Activated naive CD4-positive, alpha-beta T cell treated with anti-CD3 and anti-CD28 coated beads, Interleukin-2, amount 50 U/mL, for 72 hours (primary cell): ENCODE data around the gene WIPI1. TPM values are rescaled to one million over a fixed set of nuclear protein-coding genes. Genes with fewer than 3 reads are reported as not detected.
"Not testable (repeated sequence)": the region's sequence is repeated elsewhere in the genome, so short reads cannot be mapped to it uniquely, and the experiment has no call there.

Source experiments
- ATAC-seq, 2 donors: fragments of 150-1000 bp; cut with Tn5 transposase; 2 replicates each; pipeline ENCODE4 v1.10.0; 2021; ENCODE audit warnings: mild to moderate bottlenecking in 2 of 2, moderate library complexity in 2 of 2
- DNase-seq, 2 donors: peaks; one replicate each; pipeline ENCODE4 v3.0.0; 2021 to 2022; ENCODE audit warnings: low spot score in 2 of 2
- H3K27ac Mint-ChIP-seq, 2 donors: one replicate each; pipeline ENCODE4 v1.8.0; 2022; ENCODE audit warnings: mild to moderate bottlenecking in 2 of 2, mixed read lengths in 2 of 2
- H3K36me3 Mint-ChIP-seq, 2 donors: one replicate each; pipeline ENCODE4 v1.8.0; 2022; ENCODE audit warnings: mixed read lengths in 2 of 2
- H3K9me3 Mint-ChIP-seq, 2 donors: one replicate each; pipeline ENCODE4 v1.8.0; 2022; ENCODE audit warnings: mixed read lengths in 2 of 2
- total RNA-seq, 2 donors: library from RNA; stranded (reverse); gene quantifications; one replicate each; pipeline ENCODE4 v1.2.3, GENCODE V29; 2022

Gene WIPI1
- total RNA-seq, 2 donors from 2014 or later, result 15.2 to 22.0 TPM

- ATAC-seq (no peak), DNase-seq (no peak)
- Mint-ChIP-seq H3K9me3 (no peaks in the 10 kb centered on the region), H3K36me3 (no peaks in the 10 kb centered on the region), H3K27ac (no peak overlapping the region)
Measured at GRCh38 chr17:68385490-68386215, 71.6 kb downstream of the WIPI1 start.

DNA sequence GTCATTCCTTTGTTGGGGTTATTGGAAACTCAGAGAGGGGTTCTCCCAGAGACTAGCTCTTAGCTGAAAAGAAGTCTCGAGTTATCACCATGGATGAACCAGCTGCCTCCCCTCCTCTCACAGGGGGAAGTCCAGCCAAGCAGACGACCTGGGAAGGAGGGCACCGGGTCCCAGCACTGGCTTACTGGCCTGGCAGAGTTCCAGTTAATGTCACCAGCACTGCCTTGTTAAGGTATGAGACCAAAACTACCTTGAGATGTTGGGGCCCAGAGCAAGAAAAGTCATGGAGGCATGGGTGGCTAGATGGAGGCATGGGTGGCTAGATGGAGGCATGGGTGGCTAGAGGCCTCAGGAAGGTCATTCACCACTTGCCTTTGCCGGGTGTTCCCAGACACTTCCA lies 72.4 kb downstream of the WIPI1 start:
- DNase-seq (no peak), ATAC-seq (no peak)
- no peaks in the 10 kb centered on the region for H3K9me3 Mint-ChIP-seq
- no peaks in the 10 kb centered on the region for H3K36me3 Mint-ChIP-seq
- no peak overlapping the region for H3K27ac Mint-ChIP-seq

DNA sequence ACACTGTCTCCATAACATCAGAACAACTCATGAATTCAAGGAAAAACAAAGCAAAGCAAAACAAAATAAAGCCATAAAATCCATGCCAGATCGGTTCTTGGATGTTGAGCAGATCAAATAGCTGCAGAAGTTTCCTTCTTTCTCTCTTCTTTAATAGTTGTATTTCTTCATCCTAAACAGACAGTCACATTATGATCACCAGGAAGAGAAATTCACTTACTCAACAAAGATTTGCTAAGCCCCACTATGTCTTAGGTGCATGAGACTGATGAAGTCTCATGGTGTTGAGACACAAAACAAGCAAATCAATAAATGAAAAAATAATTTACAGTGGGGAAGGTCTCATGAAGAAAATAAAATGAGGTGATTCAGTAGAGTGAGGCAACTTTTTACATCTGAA lies 72.8 kb downstream of the WIPI1 start:
- Mint-ChIP-seq H3K9me3 (no peaks in the 10 kb centered on the region), H3K36me3 (no peaks in the 10 kb centered on the region), H3K27ac (no peak overlapping the region)
- no peak for ATAC-seq
- DNase-seq, result no peak

DNA sequence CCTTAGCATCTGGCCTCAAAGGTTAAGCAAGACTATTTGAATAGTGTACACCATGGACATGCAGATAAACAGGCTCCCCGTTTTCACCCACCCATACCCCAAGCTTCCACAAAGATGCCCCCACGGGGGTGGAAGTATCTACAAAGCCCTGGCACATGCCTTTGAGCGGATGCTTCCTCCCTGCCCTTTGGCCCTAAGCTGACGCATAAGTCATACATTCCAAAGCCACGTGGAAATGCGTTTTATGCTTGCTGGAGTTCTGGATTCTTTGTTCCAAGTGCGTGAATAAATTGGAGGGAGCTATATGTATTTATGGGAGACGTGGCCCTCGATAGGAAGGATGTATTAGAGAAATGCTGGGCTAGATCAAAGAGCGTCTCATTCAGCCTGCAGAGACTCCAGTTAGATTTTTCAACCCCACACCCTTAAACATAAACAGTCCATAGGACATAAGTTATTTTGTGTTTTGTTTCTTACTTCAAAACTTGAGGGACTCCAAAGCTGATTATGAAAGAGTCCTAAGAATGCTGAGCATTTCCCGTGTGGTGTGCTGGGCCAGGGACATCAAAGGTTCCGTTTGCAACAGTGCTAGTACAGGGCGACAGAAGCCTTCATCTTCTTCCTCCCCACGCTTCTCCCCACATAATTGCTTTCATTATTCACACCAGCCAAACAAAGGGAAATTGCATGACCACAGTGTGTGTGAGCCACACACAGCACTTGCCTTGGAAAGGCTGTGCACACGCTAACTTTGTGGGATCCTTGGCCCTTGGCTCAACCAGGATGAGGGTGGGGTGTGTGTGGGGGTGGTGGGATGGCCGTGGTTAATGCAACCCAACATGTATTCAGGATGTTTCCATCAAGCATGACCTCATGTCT lies 73.6 kb downstream of the WIPI1 start:
- no peaks in the 10 kb centered on the region for H3K36me3 Mint-ChIP-seq
- H3K9me3 Mint-ChIP-seq, result no peaks in the 10 kb centered on the region
- peak; percentile 67 to 91 for ATAC-seq
- no peak for DNase-seq
- no peak overlapping the region for H3K27ac Mint-ChIP-seq

- DNase-seq (no peak), ATAC-seq (no peak)
- no peaks in the 10 kb centered on the region for H3K9me3 Mint-ChIP-seq
- H3K36me3 Mint-ChIP-seq, result no peaks in the 10 kb centered on the region
- H3K27ac Mint-ChIP-seq, result no peak overlapping the region
Measured at GRCh38 chr17:68383120-68383442, 74.2 kb downstream of the WIPI1 start.

DNA sequence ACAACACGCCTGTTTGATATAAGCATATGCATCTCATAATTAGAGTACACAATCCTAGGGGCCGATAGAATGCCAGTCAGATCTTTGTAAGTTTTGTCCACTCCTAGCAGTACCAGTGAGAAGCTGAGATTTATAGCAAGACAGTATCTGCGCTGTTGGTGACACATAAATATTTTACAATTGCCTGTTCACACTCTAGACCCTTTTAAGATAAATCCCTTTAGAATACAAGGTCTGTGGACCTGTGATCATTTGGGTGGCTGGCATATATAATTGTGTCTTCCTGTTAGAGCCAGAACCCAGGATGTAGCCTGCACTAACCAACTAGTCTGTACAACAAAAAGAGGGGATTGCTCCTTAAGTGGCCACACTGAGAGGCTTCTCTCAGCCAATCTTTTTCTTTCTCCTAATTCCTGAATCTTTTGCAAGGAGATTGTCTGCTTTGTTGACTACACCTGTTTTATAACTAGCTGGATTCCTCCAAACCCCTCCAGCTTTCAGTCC lies 74.7 kb downstream of the WIPI1 start:
- Mint-ChIP-seq H3K9me3 (no peaks in the 10 kb centered on the region), H3K36me3 (no peaks in the 10 kb centered on the region), H3K27ac (no peak overlapping the region)
- DNase-seq, result no peak
- ATAC-seq, result no peak

GRCh38 chr17:68381076-68381900 lies 76.0 kb downstream of the WIPI1 start:
- no peaks in the 10 kb centered on the region for H3K36me3 Mint-ChIP-seq
- H3K27ac Mint-ChIP-seq, result no peak overlapping the region
- DNase-seq, result no peak
- ATAC-seq, result peak in 1 of 2 donors; percentile 35
- H3K9me3 Mint-ChIP-seq, result no peaks in the 10 kb centered on the region

DNA sequence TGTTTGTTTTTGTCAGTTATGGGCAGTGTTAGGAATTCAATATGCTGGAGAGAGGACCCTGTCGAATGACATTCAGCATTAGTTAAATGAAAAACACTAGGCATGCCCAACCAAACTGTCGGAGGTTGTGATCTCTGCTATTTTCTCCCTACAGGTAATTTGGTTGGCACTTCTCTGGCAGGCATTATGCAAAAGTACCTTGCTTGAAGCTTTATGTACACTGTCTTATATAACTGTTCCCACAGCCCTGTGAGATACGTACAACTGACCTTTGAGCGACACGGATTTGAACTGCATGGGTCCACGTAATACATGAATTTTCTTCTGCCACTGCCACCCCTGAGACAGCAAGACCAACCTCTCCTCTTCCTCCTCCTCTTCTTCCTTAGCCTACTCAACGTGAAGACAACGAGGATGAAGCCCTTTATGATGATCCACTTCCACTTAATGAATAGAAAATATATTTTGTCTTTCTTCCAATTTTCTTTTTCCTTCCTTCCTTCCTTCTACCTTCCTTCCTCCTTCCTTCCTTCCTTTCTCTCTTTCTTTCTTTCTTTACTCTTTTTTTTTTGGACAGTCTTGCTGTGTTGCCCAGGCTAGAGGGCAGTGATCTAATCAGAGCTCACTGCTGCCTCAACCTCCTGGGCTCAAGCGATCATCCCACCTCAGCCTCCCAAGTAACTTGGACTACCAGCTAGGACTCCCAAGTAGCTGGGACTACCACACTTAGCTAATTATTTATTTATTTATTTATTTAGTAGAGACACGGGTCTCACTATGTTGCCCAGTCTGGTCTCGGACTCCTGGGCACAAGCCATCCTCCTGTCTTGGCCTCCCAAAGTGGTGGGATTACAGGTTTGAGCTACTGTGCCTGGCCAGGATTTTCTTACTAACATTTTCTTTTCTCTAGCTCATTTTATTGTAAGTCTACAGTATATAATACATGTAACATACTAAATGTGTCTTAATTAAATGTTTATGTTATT lies 77.3 kb downstream of the WIPI1 start:
- no peak overlapping the region for H3K27ac Mint-ChIP-seq
- no peaks in the 10 kb centered on the region for H3K36me3 Mint-ChIP-seq
- ATAC-seq, result no peak
- no peaks in the 10 kb centered on the region for H3K9me3 Mint-ChIP-seq
- no peak for DNase-seq

DNA sequence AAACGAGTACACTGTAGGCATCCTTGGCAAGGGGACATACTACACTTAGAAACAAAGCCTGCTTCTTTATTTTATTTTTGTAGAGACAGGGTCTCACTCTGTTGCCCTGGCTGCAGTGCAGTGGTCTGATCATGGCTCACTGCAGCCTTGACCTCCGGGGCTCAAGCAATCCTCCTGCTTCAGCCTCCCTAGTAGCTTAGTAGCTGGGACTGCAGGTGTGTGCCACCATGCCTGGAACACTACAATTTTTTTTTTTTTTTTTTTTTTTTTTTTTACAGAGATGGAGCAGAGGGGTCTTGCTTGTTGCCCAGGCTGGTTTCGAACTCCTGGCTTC lies 78.2 kb downstream of the WIPI1 start:
- no peak for ATAC-seq
- Mint-ChIP-seq H3K36me3 (no peaks in the 10 kb centered on the region), H3K27ac (no peak overlapping the region), H3K9me3 (no peaks in the 10 kb centered on the region)
- DNase-seq, result no peak

GRCh38 chr17:68378268-68379176 lies 78.8 kb downstream of the WIPI1 start:
- ATAC-seq (no peak), DNase-seq (no peak)
- no peaks in the 10 kb centered on the region for H3K36me3 Mint-ChIP-seq
- H3K27ac Mint-ChIP-seq, result no peak overlapping the region
- no peaks in the 10 kb centered on the region for H3K9me3 Mint-ChIP-seq

DNA sequence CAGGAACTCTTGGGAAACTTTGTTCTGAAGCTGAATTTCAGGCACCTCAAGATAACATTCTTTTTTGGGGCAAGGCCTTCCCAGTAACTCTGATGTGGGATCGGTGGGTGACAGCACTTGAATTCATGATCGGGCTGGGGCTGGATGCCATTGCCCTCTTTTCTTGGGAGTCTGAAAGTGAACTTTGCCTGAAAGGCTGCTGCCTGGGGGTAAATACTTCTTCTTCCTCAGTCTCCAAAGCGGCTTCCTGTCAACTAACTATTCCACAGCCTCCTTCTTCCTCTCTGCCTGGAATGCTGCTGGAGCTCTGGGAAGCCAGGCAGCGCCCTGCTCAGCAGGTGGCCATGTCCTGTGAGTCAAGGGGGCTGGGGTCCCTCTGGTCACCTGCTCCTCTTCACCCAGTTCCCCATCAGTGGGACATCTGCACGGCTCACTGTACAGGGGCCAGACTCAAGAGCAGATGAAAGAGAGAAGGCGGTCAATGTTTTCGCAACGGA lies 79.5 kb downstream of the WIPI1 start:
- DNase-seq (no peak), ATAC-seq (no peak)
- H3K36me3 Mint-ChIP-seq, result no peaks in the 10 kb centered on the region
- no peaks in the 10 kb centered on the region for H3K9me3 Mint-ChIP-seq
- peak overlapping the region in 1 of 2 donors; percentile 1 for H3K27ac Mint-ChIP-seq

DNA sequence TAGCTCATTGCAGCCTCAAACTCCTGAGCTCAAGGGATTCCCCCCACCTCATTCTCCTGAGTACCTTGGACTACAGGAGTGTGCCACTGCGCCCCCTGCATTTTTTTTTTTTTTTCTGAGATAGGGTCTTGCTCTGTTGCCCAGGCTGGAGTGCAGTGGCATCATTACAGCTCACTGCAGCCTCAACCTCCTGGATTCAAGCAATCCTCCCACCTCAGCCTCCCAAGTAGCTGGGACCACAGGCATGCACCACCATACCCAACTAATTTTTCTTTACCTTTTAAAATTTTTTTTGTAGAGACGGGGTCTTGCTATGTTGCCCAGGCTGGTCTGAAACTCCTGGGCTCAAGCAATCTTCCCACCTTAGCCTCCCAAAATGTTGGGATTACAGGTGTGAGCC lies 81.1 kb downstream of the WIPI1 start:
- not testable (repeated sequence) for H3K9me3 Mint-ChIP-seq, ATAC-seq, H3K36me3 Mint-ChIP-seq, H3K27ac Mint-ChIP-seq, DNase-seq

GRCh38 chr17:68375566-68375965 lies 81.7 kb downstream of the WIPI1 start:
- ATAC-seq (no peak), DNase-seq (no peak)
- H3K36me3 Mint-ChIP-seq, result no peaks in the 10 kb centered on the region
- no peaks in the 10 kb centered on the region for H3K9me3 Mint-ChIP-seq
- no peak overlapping the region for H3K27ac Mint-ChIP-seq
